Spleen (tissue), 11 donors: Measurements from ENCODE around the gene KRT16. TPM values are rescaled to one million over a fixed set of nuclear protein-coding genes. Genes with fewer than 3 reads are reported as not detected.

ENCODE experiments used
- DNase-seq: peaks from one replicate; pipeline ENCODE4 v3.0.0-alpha.2; 2020
- H3K27ac ChIP-seq, 8 donors: fragments of 200-600 bp; sonication (generic) in 7 of 8; 1 replicate in 4 of 8; 2 replicates in 4 of 8; pipeline versions ENCODE4 v1.5.0 to v1.8.0; 2016 to 2021; ENCODE audit warnings: inconsistent platforms in 4 of 8, mild to moderate bottlenecking in 4 of 8, moderate library complexity in 1 of 8
- H3K27me3 ChIP-seq, 7 donors: fragments of 200-600 bp; sonication (generic) in 6 of 7; replicated peaks in 1 of 7; 1 replicate in 4 of 7; 2 replicates in 3 of 7; pipeline versions ENCODE4 v1.5.0 to v1.8.0; 2016 to 2021; ENCODE audit warnings: inconsistent platforms in 3 of 7, mild to moderate bottlenecking in 1 of 7
- H3K36me3 ChIP-seq, 6 donors: fragments of 200-600 bp; sonication (generic) in 5 of 6; 1 replicate in 4 of 6; 2 replicates in 2 of 6; pipeline versions ENCODE4 v1.5.0 to v1.8.0; 2016 to 2021; ENCODE audit warnings: inconsistent platforms in 2 of 6
- H3K4me1 ChIP-seq, 6 donors: fragments of 200-600 bp; sonication (generic) in 5 of 6; 1 replicate in 3 of 6; 2 replicates in 3 of 6; pipeline versions ENCODE4 v1.5.0 to v1.8.0; 2016 to 2021; ENCODE audit warnings: inconsistent platforms in 3 of 6
- H3K4me3 ChIP-seq, 8 donors: fragments of 200-600 bp; sonication (generic) in 7 of 8; 1 replicate in 4 of 8; 2 replicates in 4 of 8; pipeline versions ENCODE4 v1.5.0 to v1.8.0; 2016 to 2021; ENCODE audit warnings: inconsistent platforms in 4 of 8, mild to moderate bottlenecking in 4 of 8, moderate library complexity in 2 of 8
- H3K9me3 ChIP-seq, 8 donors: fragments of 200-600 bp; sonication (generic) in 7 of 8; 1 replicate in 4 of 8; 2 replicates in 4 of 8; pipeline versions ENCODE4 v1.5.0 to v1.8.0; 2016 to 2021; ENCODE audit warnings: inconsistent platforms in 4 of 8
- POLR2A ChIP-seq, 3 donors: fragments of 450-650 bp; IDR thresholded peaks; one replicate each; pipeline ENCODE4 v1.5.1; 2017; ENCODE audit warnings: antibody characterized with exemption in 3 of 3, mild to moderate bottlenecking in 1 of 3
- POLR2AphosphoS5 ChIP-seq, 3 donors: sonication (generic); formaldehyde crosslinking; IDR thresholded peaks; one replicate each; pipeline ENCODE4 v1.5.1; 2017; ENCODE audit warnings: antibody characterized with exemption in 3 of 3
- WGBS, 5 donors: extraction: QIAGEN DNeasy Blood & Tissue Kit in 3 of 5; methylation state at CpG; one replicate each; pipeline versions ENCODE4 v1.1.5 to v1.1.7; 2013 to 2018; 5-methylcytosine and 5-hydroxymethylcytosine counted together
- intact Hi-C: fragments of 100-400 bp; cut with DNase I; formaldehyde crosslinking; loops from one replicate; pipeline ENCODE4 v1.15.0; 2023; ENCODE audit warnings: low total_unique reads
- polyA plus RNA-seq, 3 donors: library from polyadenylated mRNA; stranded (reverse); fragments of 200-250 nt; gene quantifications; one replicate each; pipeline ENCODE4 v1.2.1, GENCODE V29; 2013
- total RNA-seq, 7 donors: library from RNA; depleted of rRNA in 3 of 7; stranded (reverse); fragments of >200 nt in 3 of 7; fragmentation: NEBNext Ultra II Directional in 4 of 7; extraction: Animal tissue kit (Norgen Biotek cat#: 25700) in 4 of 7; gene quantifications; one replicate each; pipeline versions ENCODE4 v1.1.0 to v1.2.1, GENCODE V29; 2016 to 2021
- TF ChIP-seq, protein P1 (sequence below), 11 experiments: fragments of 200-600 bp in 7 of 11; fragments of 450-650 bp in 4 of 11; sonication (generic) in 4 of 11; IDR thresholded peaks in 8 of 11; conservative IDR thresholded peaks in 3 of 11; 1 replicate in 7 of 11; 2 replicates in 4 of 11; pipeline versions ENCODE4 v1.4.0 to v1.8.0; 2016 to 2021; ENCODE audit warnings: antibody characterized with exemption in 11 of 11, inconsistent platforms in 4 of 11, mild to moderate bottlenecking in 1 of 11
- donor health status: healthy with polysubstance abuse.
- donor health status: DM: no; HTN: no; CAD: no; lungs with moderate emphysema.
- donor health status: DM: no; HTN: no; CAD: no.
- donor health status: Bipolar disorder and iron deficiency.
- donor health status: healthy.
- donor health status: DM: no; HTN: no; CAD: no.
- donor health status: DM: yes; HTN: yes; CAD: no.

KRT16 gene
- total and polyA plus RNA-seq, 10 donors, result 0.07 to 0.19 TPM; not detected in 8

DNA sequence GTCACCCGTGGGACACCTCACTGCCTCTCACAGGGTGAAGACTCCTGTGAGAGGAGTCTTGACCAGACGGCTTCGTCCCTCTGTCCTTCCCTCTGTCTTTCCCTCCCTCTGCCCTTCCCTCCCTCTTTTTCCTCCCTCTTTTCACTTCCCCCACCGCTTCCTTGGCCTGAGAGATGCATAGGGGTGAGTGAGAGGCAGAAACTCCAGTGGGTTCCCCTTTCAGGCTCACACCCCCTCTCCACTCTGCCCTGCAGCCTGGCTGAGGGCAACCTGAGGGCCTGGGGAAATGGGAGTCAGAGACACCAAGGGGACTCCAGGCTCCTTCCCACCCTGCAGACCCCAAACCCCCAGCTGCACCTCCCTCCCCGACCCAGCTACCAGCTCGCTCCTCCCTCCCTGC is 26.4 kb upstream of the KRT16 start:
- 57 to 78% (median 64%) methylated on average over 6 of the region's 6 CpGs for WGBS, 5 donors
- intact Hi-C loops, result no loop called here

DNA sequence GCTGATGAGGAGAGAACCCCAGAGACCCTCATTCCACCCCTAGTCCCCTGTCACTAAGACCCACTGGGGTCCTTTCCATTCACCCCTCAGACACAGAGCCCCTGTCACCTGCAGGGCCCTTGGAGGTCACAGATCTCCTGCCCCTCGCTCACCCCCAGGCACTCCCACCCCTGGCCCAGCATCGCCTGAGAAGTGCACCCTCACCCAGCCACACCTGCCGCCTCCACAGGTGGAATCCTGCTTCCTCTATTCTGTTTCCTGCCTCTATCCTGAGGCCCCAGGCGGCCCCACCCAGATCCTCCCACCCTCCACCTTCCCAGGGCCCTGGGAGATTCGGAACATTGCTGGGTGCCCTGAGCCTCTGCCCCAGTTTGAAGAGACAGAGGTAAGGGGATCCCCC is 25.6 kb upstream of the KRT16 start:
- TF ChIP-seq POLR2AphosphoS5 (IDR thresholded peaks at IDR 0.05) (no peak), POLR2A (IDR thresholded peaks at IDR 0.05) (no peak)
- TF ChIP-seq, protein P1, sequence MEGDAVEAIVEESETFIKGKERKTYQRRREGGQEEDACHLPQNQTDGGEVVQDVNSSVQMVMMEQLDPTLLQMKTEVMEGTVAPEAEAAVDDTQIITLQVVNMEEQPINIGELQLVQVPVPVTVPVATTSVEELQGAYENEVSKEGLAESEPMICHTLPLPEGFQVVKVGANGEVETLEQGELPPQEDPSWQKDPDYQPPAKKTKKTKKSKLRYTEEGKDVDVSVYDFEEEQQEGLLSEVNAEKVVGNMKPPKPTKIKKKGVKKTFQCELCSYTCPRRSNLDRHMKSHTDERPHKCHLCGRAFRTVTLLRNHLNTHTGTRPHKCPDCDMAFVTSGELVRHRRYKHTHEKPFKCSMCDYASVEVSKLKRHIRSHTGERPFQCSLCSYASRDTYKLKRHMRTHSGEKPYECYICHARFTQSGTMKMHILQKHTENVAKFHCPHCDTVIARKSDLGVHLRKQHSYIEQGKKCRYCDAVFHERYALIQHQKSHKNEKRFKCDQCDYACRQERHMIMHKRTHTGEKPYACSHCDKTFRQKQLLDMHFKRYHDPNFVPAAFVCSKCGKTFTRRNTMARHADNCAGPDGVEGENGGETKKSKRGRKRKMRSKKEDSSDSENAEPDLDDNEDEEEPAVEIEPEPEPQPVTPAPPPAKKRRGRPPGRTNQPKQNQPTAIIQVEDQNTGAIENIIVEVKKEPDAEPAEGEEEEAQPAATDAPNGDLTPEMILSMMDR (IDR thresholded peaks at IDR 0.05 in 8 of 11, conservative IDR thresholded peaks at IDR 0.05 in 3 of 11), result no peak
- H3K4me1 ChIP-seq, result peaks cover 0 to 20% (median 6%) of the 10 kb centered on the region in 6 donors
- no peak overlapping the region for H3K27ac ChIP-seq
- no peak overlapping the region for H3K4me3 ChIP-seq
- no peaks in the 10 kb centered on the region for H3K36me3 ChIP-seq
- intact Hi-C loops, result no loop called here
- WGBS, 5 donors, result 74 to 90% (median 80%) methylated on average over 5 of the region's 5 CpGs
- DNase-seq, result no peak
- H3K9me3 ChIP-seq, result no peaks in the 10 kb centered on the region
- no peaks in the 10 kb centered on the region for H3K27me3 ChIP-seq

More for the DNA sequence above, 26.4 kb upstream of the KRT16 start:
- TF ChIP-seq POLR2AphosphoS5 (IDR thresholded peaks at IDR 0.05), result no peak
- TF ChIP-seq POLR2A (IDR thresholded peaks at IDR 0.05), result no peak
- TF ChIP-seq, protein P1 (IDR thresholded peaks at IDR 0.05 in 8 of 11, conservative IDR thresholded peaks at IDR 0.05 in 3 of 11), result no peak
- Histone ChIP-seq H3K4me3 (no peak overlapping the region), H3K36me3 (no peaks in the 10 kb centered on the region), H3K27ac (no peak overlapping the region), H3K27me3 (no peaks in the 10 kb centered on the region), H3K9me3 (no peaks in the 10 kb centered on the region), H3K4me1 (peaks cover 0 to 20% (median 6%) of the 10 kb centered on the region in 6 donors)
- DNase-seq, result no peak

DNA sequence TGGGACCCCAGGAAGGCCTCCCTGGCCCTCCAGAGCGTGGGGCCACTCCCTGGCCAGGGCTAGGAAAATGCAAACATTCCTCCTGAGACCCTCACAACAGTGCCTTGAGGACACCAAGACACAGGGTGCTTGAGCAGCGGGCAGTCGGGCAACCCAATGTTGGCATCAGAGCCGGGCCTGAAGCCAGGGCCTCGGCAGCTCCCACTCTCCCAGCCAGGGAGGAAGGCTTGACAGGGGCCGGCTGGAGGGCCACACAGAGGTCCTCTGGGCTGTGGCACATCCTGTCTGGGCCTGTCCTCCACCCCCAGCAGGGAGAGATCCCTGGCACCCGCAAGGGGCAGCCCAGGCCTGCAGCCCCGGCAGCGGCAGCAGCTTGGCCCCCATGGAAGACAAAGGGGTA is 24.1 kb upstream of the KRT16 start:
- no peaks in the 10 kb centered on the region for H3K27me3 ChIP-seq
- no peak for DNase-seq
- intact Hi-C loops, result no loop called here
- no peak overlapping the region for H3K27ac ChIP-seq
- 73 to 91% (median 81%) methylated on average over 6 to 9 of the region's 9 CpGs for WGBS, 5 donors
- no peaks in the 10 kb centered on the region for H3K36me3 ChIP-seq
- H3K4me3 ChIP-seq, result no peak overlapping the region
- H3K9me3 ChIP-seq, result no peaks in the 10 kb centered on the region
- TF ChIP-seq, protein P1 (IDR thresholded peaks at IDR 0.05 in 8 of 11, conservative IDR thresholded peaks at IDR 0.05 in 3 of 11), result no peak
- no peak for TF ChIP-seq POLR2AphosphoS5 (IDR thresholded peaks at IDR 0.05)
- no peak for TF ChIP-seq POLR2A (IDR thresholded peaks at IDR 0.05)
- H3K4me1 ChIP-seq, result peaks cover 0 to 20% (median 6%) of the 10 kb centered on the region in 6 donors

DNA sequence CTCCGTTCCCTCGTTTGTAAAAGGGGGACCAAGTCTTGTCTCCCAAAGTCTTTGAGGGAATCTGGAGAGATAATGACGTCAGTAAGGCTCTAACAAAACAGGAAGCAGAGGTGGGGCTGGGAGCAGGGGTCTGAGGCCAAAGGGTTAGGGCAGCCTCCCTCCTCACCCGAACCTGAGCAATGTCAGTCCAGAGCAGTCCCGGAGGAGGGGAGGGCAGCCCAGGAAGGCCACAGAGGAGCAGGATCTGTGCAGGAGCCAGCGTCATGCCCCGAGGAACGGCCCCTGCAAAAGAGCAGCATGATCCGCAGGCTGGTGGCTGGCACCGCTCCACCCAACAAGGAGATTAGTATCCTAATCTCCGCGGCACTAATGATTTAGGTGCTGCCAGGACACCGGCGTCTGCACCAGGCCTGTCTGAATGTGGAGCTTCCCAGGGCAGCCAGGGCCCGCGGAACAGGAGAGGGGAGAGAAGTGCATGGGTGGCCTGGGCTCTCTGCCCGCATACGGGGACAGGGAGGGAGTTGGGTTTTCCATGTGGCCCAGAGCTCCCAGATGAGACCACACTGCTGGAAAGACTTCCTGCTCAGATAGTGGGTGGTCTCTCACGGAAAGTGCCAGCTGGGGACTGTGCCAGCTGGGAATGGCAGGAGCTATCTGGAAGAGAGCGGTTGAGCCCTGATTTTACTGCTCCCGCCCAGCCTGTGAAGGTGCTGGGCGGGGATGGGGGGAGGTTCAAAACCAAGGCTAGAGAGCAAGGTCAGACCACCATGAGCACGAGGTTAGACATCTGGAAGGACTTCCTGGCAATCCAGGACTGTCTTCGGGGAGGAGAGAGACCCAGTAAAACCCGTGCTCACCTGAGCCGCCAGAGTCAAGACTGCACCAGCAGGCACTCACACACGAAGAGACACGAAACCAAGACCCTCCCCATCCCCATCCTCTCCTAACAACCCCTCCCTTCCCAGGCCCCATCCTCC is 22.8 kb upstream of the KRT16 start:
- WGBS, 5 donors, result 38 to 73% (median 64%) methylated on average over 26 to 28 of the region's 28 CpGs
- H3K4me3 ChIP-seq, result no peak overlapping the region
- DNase-seq, result no peak
- H3K9me3 ChIP-seq, result no peaks in the 10 kb centered on the region
- peak overlapping the region in 2 of 8 donors; percentile 5 to 17 for H3K27ac ChIP-seq
- peaks cover 0 to 20% (median 6%) of the 10 kb centered on the region in 6 donors for H3K4me1 ChIP-seq
- intact Hi-C loops, result no loop called here
- no peaks in the 10 kb centered on the region for H3K36me3 ChIP-seq
- TF ChIP-seq POLR2A (IDR thresholded peaks at IDR 0.05) (no peak), POLR2AphosphoS5 (IDR thresholded peaks at IDR 0.05) (no peak)
- TF ChIP-seq, protein P1 (IDR thresholded peaks at IDR 0.05 in 8 of 11, conservative IDR thresholded peaks at IDR 0.05 in 3 of 11), result no peak
- H3K27me3 ChIP-seq, result no peaks in the 10 kb centered on the region
